Globus pallidus (tissue), 1 donor: ENCODE measurements around the gene AQP7.
"Not testable (repeated sequence)": the region's sequence is repeated elsewhere in the genome, so short reads cannot be mapped to it uniquely, and the experiment has no call there.

Experiments
- DNase-seq: peaks from one replicate; pipeline ENCODE4 v3.0.0-alpha.2; 2015; ENCODE audit warnings: low spot score

AQP7 gene

GRCh38 chr9:33402371-33402770, at the start of gene AQP7:
Gene AQP7, minus strand, starts transcription at chr9:33402568. Its CDS starts 1,306 bp downstream, at chr9:33401262.
- not testable (repeated sequence) for DNase-seq

- no peak for DNase-seq
Observed at GRCh38 chr9:33450621-33451146, 48.3 kb upstream of the AQP7 start.

- DNase-seq: no peak
Observed at GRCh38 chr9:33449715-33450114, 47.3 kb upstream of the AQP7 start.

GRCh38 chr9:33447799-33448553, 45.6 kb upstream of the AQP7 start:
- DNase-seq: no peak

GRCh38 chr9:33446946-33447798, 44.8 kb upstream of the AQP7 start, which contains the start of gene AQP3:
Gene AQP3, minus strand, starts transcription at chr9:33447593. Its CDS starts 63 bp downstream, at chr9:33447530.
- no peak for DNase-seq

- no peak for DNase-seq
Observed at GRCh38 chr9:33446240-33446945, 44.0 kb upstream of the AQP7 start.

- no peak for DNase-seq
Observed at GRCh38 chr9:33445389-33446239, 43.2 kb upstream of the AQP7 start.

GRCh38 chr9:33443464-33444154, 41.2 kb upstream of the AQP7 start:
- no peak for DNase-seq

GRCh38 chr9:33443047-33443446, 40.7 kb upstream of the AQP7 start:
- DNase-seq: no peak

GRCh38 chr9:33442125-33442524, 39.8 kb upstream of the AQP7 start:
- DNase-seq: no peak

- no peak for DNase-seq
Observed at GRCh38 chr9:33440609-33441008, 38.2 kb upstream of the AQP7 start.

GRCh38 chr9:33440204-33440603, 37.8 kb upstream of the AQP7 start:
- no peak for DNase-seq

GRCh38 chr9:33439731-33440130, 37.4 kb upstream of the AQP7 start:
- no peak for DNase-seq

- DNase-seq: no peak
Observed at GRCh38 chr9:33438926-33439680, 36.7 kb upstream of the AQP7 start.

GRCh38 chr9:33437898-33438297, 35.5 kb upstream of the AQP7 start:
- no peak for DNase-seq

GRCh38 chr9:33437205-33437604, 34.8 kb upstream of the AQP7 start:
- DNase-seq: no peak

- no peak for DNase-seq
Observed at GRCh38 chr9:33436445-33436844, 34.1 kb upstream of the AQP7 start.

- DNase-seq: no peak
Observed at GRCh38 chr9:33435821-33436277, 33.5 kb upstream of the AQP7 start.

- DNase-seq: no peak
Observed at GRCh38 chr9:33434317-33435105, 32.1 kb upstream of the AQP7 start.
